GM18870 (cell line): ENCODE data around the gene CCL14.

Source experiments
- ATAC-seq: cut with Tn5 transposase; IDR thresholded peaks from one replicate; pipeline ENCODE4 v1.9.1; 2021; ENCODE audit warnings: moderate library complexity; ENCODE audit not compliant: unreplicated experiment

CCL14 gene

DNA sequence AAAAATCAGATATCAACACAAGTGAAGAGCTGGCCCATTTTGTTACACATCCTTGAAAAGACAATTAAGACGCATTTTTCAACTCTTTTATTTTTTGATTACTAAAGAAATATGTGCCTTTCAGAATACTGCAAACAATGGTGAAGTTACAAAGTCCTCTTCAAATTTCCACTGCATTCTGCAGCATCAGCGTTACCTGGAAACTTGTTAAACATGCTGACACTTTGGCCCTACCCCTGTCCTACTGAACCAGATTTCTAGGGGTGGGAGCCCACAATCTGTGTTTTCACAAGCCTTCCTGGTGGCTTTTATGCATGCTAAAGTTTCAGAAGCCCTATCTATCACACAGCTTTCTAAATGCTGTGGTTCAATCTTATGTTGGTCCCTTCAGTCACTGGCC is 4.5 kb upstream of the CCL14 start:
- ATAC-seq, result no peak

GRCh38 chr17:35988164-35988563 is 1.6 kb upstream of the CCL14 start:
- no peak for ATAC-seq

DNA sequence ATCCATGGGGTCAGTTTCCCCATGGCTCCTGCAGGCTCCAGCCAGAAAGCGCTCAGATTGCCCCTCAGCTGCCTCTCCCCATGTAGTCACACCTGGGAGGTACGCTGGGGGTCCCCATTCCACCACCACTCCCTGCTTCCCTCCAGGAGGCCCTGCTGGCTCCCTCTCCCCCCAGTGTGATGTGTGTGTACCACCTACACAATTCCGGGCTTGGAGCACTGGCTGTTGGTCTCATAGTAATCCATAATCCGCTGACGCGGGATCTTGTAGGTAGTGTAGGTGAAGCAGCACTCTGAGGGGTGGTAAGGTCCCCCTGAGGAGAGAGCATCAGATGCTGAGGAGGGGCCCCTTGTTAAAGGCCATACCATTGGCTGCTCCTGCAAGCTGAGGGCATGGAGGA is 2.4 kb downstream of the CCL14 start:
- no peak for ATAC-seq

DNA sequence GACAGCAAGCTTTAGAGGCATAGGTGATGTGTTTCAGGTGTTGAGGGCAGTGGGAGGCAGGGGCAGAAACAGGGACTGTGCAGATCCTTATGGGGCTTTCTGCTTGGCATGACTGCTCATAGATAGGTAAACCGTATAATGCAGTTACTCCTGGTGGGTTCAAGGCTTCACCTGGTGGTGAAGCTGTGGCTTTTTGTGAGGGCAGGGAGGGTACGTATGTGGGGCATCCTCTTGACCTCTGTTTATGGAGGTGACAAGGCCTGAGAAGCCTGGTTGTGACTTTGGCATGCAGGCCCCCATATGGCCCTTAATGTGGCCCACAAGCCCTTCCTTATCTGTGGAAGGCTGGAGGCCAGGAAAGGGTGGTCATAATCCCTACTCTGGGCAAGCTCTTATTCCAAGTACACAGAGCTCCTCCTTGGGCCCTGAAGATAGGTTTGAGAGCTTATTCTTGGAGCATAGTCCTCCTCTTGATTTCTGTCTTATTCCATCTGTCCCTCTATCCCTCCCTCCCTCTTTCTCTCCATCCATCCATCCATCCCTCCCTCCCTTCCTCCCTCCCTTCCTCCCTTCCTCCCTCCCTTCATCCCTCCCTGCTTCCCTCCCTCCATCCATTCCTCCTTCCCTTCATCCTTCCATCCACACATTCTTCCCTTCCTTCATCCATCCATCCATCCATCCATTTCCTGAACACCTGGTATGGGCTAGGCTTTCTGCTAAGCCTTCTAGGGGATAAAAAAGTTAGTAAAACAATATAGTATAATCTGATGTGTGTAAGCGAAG is 3.9 kb downstream of the CCL14 start:
- no peak for ATAC-seq

DNA sequence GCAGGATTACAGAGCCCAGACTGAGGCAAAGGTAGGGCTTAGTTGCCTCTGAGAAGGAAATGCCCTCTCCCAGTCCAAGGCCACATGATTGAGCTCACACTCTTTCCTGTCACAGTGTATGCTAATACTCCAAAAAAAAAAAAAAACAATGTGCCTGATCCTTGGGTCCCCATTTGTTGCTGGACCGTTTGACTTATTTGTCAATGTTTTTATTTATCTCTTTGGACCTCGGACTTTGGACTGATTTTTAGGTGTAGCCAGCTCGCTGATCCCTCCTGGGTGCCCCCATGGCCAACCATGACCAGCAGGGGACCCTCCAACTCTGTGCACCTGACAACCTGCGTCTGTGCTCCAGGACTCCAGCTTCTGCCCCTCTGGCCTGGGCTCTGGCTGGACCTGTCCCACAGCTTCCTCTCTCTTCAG is 4.6 kb downstream of the CCL14 start:
- ATAC-seq, result no peak

DNA sequence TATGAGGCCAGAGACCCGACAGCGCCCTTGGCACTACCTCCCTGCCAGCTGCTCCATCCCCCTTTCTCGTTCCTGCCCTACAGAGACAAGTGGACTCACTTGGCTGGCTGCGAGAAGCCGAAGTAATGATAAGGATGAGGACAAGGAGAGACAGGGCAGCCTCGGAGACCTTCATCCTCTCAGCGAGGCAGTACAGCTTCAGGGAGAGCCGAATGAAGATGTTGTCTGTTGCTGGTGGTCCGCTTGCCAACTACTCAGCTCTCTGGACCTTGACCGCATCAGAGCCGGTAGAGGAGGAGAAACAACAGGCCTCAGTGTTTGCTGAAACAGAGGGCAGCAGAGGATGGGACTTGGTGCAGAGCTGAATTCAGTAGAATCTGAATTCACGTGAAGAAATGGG is 5.3 kb downstream of the CCL14 start, which contains the start of gene CCL16:
Gene CCL16 (minus strand): TSS at position 252 of the 400 bp plus-strand sequence. CDS start 77 bp downstream, at position 175.
- no peak for ATAC-seq

GRCh38 chr17:35978346-35978745 is 8.2 kb downstream of the CCL14 start:
- ATAC-seq, result no peak

GRCh38 chr17:35977509-35977908 is 9.0 kb downstream of the CCL14 start:
- ATAC-seq, result no peak

DNA sequence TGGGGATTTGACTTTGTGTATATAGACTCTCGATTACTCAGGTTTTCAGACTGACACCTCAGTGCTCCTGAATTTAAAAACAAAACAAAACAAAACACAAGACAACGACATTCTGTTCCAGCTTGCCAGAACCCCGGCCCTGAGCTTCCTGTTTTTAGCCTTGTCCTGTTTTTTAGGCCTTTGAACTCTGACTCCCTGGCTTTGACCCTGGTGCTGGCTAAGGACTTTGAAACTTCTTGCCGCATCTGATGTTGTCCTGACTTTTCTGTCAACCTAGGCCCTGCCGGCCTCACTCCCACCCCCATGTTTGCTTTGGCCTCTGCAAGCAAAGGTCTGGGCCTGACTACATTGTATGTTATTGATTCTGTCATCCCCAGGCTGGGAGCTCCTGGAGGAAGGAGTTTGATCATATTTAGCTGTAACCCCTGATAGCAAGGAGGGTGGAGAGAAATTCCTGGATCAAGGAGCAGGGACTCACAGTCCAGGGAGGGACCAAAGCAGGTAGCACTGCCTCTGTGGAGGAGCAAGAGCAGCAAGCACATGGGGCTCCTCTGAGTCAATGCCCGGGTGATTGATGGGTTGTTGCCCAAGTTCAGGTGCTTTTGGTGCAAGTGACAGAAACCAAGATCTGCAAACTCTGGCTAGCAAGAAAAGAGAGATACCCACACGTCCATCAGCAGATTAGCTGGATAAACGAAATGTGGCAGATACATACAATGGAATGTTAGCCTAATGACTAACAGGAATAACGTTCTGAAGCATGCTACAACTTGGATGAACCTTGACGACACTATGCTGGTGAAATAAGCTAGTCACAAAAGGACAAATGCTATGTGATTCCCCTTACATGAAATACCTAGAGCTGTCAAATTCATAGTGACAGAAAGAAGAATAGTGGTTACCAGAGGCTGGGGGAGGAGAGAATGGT is 12.9 kb downstream of the CCL14 start:
- ATAC-seq, result no peak

DNA sequence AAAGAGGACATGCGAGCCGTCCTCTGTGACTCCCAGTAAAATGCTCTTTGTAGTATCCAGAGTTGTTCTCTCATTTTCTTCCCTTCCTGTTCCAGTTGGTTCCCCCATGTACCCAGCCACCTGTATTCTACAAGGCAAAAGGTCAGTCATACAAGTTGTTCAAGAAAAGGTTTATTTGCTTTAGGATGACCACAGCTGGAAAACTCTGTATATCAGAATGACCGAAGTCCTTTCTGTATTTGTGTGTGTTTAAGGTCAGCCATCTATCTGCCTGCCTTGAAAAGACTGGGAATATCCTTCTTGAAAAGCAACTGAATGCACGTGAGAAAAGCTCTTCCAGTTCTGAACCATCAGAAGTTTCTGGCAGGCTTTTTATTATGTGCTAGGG is 13.6 kb downstream of the CCL14 start:
- ATAC-seq, result no peak

GRCh38 chr17:35972535-35972934 is 14.0 kb downstream of the CCL14 start:
- no peak for ATAC-seq

DNA sequence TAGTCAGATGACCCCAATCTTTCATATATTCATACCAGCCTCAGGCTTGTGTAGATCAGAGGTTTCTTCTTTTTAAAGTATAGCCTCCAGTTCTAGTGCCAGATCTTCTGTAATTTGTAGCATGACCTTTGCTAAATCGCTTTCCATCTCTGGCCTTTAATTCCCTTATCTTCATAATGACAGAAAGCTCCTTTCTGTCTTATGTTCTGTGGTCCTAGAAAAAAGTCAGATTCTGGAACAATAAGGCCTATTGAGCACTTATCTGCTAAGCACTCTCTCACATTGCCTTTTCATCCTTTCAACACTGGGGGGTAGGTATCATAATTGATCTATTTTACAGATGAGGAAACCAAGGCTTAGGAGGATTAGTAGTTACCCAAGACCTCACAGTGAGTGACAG is 14.5 kb downstream of the CCL14 start:
- no peak for ATAC-seq

- ATAC-seq, result no peak
Measured at GRCh38 chr17:35969558-35970380, 16.8 kb downstream of the CCL14 start.

- ATAC-seq, result no peak
Measured at GRCh38 chr17:35968520-35969054, 17.9 kb downstream of the CCL14 start.

DNA sequence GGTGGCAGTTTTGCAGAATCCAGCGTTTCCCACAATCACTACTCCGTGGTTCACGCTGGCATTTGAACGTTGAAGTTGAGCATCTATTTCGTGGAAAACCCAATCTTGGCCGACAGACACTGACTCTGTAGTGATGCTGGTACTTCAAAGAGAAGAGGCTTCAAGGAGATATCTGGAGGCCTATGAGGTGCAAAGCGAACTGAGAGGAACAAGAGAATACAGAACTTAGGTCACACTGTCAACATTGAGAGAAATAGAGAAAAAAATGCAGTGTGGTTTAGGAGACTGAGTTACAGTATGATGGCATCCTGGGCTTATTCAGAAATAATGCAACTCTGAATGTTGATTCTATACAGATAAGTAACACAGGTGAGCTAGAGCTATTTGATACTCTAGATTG is 21.3 kb downstream of the CCL14 start:
- no peak for ATAC-seq

DNA sequence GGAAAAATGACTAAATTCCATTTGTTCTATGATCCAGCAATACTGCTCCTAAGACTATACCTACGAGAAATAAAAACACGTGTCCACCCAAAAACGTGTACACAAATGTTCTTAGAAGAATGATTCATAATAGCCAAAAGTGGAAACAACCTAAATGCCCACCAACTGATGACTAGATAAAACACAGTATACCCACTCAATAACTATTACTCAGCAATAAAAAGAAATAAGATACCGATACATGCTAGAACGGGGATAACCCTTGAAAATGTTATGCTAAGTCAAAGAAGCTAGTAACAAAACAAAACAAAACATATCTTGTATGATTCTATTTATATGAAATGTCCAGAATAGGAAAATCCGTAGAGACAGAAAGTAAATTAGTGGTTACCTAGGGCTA is 22.9 kb downstream of the CCL14 start:
- ATAC-seq, result no peak

DNA sequence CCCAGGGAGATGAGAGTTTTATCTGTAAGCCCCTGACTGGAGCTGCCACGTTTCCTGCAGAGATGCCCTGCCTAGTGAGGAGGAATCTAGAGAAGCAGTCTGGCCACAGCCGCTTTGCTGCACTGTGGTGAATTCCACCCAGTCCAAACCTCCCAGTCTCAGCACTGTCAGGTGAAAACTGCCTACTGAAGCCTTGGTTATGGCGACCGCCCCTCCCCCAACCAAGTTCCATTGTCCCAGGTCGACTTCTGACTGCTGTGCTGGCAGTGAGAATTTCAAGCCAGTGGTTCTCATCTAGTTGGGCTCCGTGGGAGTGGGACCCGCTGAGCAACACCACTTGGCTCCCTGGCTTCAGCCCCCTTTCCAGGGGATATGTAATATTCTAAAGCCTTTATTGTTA is 32.8 kb downstream of the CCL14 start:
- ATAC-seq, result no peak

DNA sequence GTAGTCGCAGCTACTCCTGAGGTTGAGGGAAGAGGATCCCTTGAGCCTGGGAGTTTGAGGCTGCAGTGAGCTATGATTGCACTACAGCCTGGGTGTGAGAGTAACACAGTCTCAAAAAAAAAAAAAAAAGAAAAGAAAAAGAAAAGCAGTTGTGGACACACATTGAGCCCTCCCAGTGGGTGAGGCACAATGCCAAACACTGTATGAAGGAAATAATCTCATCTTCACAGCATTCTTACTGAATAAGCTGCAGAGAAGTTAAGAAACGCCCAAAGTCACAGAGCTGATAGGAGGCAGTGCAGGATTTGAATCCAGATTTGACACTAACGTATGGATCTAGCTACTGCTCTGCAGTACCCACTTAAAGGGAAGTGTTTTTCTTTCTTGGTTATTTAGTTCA is 37.1 kb downstream of the CCL14 start:
- ATAC-seq, result no peak

DNA sequence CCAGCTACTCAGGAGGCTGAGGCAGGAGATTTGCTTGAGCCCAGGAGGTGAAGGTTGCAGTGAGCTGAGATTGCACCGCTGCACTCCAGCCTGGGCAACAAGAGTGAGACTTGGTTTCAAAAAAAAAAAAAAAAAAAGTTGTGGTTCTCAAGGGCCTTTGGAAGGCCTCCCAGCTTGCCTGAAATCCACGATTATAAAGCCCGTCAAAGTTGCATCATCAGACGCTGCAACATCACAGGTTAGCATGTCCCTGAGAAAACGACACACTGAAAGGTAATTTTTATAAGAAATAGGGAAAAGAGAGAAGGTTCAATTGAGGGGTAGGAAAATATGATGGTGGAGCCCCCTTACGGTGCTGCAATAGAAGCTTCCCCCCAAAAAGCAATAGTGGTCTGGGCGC is 38.4 kb downstream of the CCL14 start:
- ATAC-seq, result no peak

GRCh38 chr17:35947156-35947585 is 39.4 kb downstream of the CCL14 start:
- no peak for ATAC-seq

- ATAC-seq, result no peak
Measured at GRCh38 chr17:35944151-35944550, 42.4 kb downstream of the CCL14 start.
